ENCODE results near the gene HRK.

DNA sequence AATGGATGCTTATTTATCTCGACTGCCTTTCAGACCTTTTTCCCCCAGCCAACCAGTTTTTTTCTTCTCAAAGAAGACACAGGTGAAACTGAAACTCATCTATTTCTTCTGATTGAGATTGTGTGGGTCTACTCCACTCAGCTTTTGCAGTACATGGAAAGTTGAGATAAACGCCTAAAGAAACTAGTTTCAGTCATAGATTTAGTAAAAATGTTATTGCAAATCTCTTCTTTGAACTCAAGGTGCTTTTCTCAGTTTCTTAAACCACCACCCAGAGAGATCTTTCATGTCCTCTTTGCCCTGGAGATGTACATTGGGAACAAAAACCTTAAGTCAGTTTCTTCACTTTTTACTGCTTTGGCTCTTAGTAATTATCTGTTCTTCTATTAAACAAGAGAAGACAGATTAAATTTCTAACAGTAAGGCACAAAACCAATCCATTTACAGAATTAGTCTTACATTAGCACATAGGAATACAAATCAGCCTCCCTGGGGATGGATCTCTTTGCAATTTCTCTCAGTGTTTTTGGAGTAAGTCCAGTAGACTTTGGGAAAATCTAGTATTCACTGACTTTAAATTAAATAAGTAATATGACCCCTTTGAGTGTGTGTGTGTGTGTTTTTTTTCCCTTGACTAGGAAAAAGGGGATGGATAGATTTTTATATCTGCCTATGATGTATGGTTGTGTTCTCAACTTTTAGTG is 41.1 kb upstream of the HRK start:
- TF ChIP-seq, protein P1, sequence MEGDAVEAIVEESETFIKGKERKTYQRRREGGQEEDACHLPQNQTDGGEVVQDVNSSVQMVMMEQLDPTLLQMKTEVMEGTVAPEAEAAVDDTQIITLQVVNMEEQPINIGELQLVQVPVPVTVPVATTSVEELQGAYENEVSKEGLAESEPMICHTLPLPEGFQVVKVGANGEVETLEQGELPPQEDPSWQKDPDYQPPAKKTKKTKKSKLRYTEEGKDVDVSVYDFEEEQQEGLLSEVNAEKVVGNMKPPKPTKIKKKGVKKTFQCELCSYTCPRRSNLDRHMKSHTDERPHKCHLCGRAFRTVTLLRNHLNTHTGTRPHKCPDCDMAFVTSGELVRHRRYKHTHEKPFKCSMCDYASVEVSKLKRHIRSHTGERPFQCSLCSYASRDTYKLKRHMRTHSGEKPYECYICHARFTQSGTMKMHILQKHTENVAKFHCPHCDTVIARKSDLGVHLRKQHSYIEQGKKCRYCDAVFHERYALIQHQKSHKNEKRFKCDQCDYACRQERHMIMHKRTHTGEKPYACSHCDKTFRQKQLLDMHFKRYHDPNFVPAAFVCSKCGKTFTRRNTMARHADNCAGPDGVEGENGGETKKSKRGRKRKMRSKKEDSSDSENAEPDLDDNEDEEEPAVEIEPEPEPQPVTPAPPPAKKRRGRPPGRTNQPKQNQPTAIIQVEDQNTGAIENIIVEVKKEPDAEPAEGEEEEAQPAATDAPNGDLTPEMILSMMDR (IDR thresholded peaks at IDR 0.05), result no peak
- TF ChIP-seq ZFX (IDR thresholded peaks at IDR 0.05; ENCODE audit: borderline replicate concordance), result no peak

Measured in 22Rv1 (cell line).